Erythroblast (primary cell): ENCODE results near the gene SMCO3.
"Not testable (repeated sequence)": the region's sequence is repeated elsewhere in the genome, so short reads cannot be mapped to it uniquely, and the experiment has no call there.

ENCODE experiments used
- DNase-seq, 2 experiments: peaks; one replicate each; lab custom pipeline; 2025; lab: John Stamatoyannopoulos, UW
- GATA1 ChIP-seq: IDR thresholded peaks from 2 replicates; pipeline ENCODE4 v1.6.1; 2011; ENCODE audit warnings: low read depth, mild to moderate bottlenecking, control low read depth, low read length, moderate library complexity
- POLR2A ChIP-seq: IDR thresholded peaks from 2 replicates; pipeline ENCODE4 v1.6.1; 2011; ENCODE audit warnings: mild to moderate bottlenecking, low read length

The SMCO3 gene

GRCh38 chr12:14766649-14767215, 47.2 kb downstream of the SMCO3 start:
- TF ChIP-seq POLR2A (no peak), GATA1 (no peak)
- no peak for DNase-seq

- DNase-seq = not testable (repeated sequence)
These were observed 48.0 kb downstream of the SMCO3 start for GRCh38 chr12:14766020-14766419.

GRCh38 chr12:14765398-14765797, 48.6 kb downstream of the SMCO3 start:
- TF ChIP-seq POLR2A (no peak), GATA1 (no peak)
- no peak for DNase-seq

GRCh38 chr12:14759711-14760280, 54.2 kb downstream of the SMCO3 start:
- not testable (repeated sequence) for DNase-seq

GRCh38 chr12:14756334-14757143, 57.4 kb downstream of the SMCO3 start:
- TF ChIP-seq GATA1 (no peak), POLR2A (no peak)
- DNase-seq = peak; percentile 23 to 29
